K562 (cell line): ENCODE measurements around the gene ADGRB3. TPM values are rescaled to one million over a fixed set of nuclear protein-coding genes. Genes with fewer than 3 reads are reported as not detected.
A peak's percentile ranks its signal among the peaks of the same experiment; 100 is the strongest.

ENCODE experiments used
- ATAC-seq: fragments of 200-7000 bp; cut with Tn5 transposase; 3 replicates; pipeline ENCODE4 v1.9.1; 2020; ENCODE audit warnings: moderate library complexity
- BruUV-seq: library from RNA; stranded (reverse); fragments of 400-500 nt; replicated peaks from 2 replicates; lab custom pipeline; 2021; lab: Mats Ljungman, UMichigan
- CTCF ChIA-PET: fragments of 300-600 bp; formaldehyde crosslinking; extraction: SDS; loops from one replicate; lab custom pipeline; 2021; ENCODE audit warnings: low intra/inter-chr PET ratio; lab: Yijun Ruan, JAX
- POLR2A ChIA-PET: fragments of 300-600, 350-650 bp; sonication (Branson Sonifier 250); formaldehyde crosslinking; extraction: SDS; loops from one replicate; lab custom pipeline; 2021; ENCODE audit warnings: antibody characterized with exemption, inconsistent platforms; lab: Yijun Ruan, JAX
- DNase-seq, 4 experiments: peaks; one replicate each; pipeline versions ENCODE4 v3.0.0 to v3.0.0-alpha.2; 2011 to 2018; ENCODE audit warnings: low spot score in 3 of 4, mixed read lengths in 3 of 4; ENCODE audit errors: extremely low read depth in 1 of 4
- FAIRE-seq: peaks from 2 replicates; lab custom pipeline; 2011; peaks lifted over from hg19 to GRCh38; lab: Jason Lieb, UNC
- H2AFZ ChIP-seq: 2 replicates; pipeline ENCODE4 v1.6.0; 2011; ENCODE audit warnings: low read depth, low read length, control low read depth, inconsistent platforms
- H3K27ac ChIP-seq: fragments of 200-600 bp; 3 replicates; pipeline ENCODE4 v1.8.0; 2011; ENCODE audit warnings: low read depth, mild to moderate bottlenecking, control low read depth, inconsistent platforms, low read length, moderate library complexity, mixed read lengths; ENCODE audit errors: extremely low read depth
- H3K27me3 ChIP-seq, 2 experiments: fragments of 300-600 bp in 1 of 2; 2 replicates in 1 of 2; 3 replicates in 1 of 2; pipeline versions ENCODE4 v1.6.0 to v1.8.0; 2011; ENCODE audit warnings: inconsistent platforms in 2 of 2, low read length in 2 of 2, mild to moderate bottlenecking in 1 of 2, mixed read lengths in 1 of 2, moderate library complexity in 1 of 2; ENCODE audit not compliant: control insufficient read depth in 2 of 2, insufficient read depth in 2 of 2
- H3K36me3 ChIP-seq: fragments of 300-600 bp; 3 replicates; pipeline ENCODE4 v1.8.0; 2011; ENCODE audit warnings: mild to moderate bottlenecking, low read length, inconsistent platforms; ENCODE audit not compliant: control insufficient read depth, insufficient read depth
- H3K4me1 ChIP-seq, 2 experiments: fragments of 200-600 bp in 1 of 2; replicated peaks in 1 of 2; 2 replicates in 1 of 2; 3 replicates in 1 of 2; pipeline versions ENCODE4 v1.5.1 to v1.8.0; 2011; ENCODE audit warnings: inconsistent platforms in 2 of 2, low read length in 2 of 2, mild to moderate bottlenecking in 1 of 2, mixed read lengths in 1 of 2, moderate library complexity in 1 of 2; ENCODE audit not compliant: control insufficient read depth in 2 of 2, insufficient read depth in 2 of 2
- H3K4me2 ChIP-seq: 2 replicates; pipeline ENCODE4 v1.6.1; 2011; ENCODE audit warnings: low read length, control low read depth, inconsistent platforms, mixed read lengths; ENCODE audit not compliant: insufficient read depth
- H3K4me3 ChIP-seq: fragments of 200-600 bp; sonication (generic), shearing (Covaris generic); 2 replicates; pipeline ENCODE4 v1.5.1; 2016; ENCODE audit warnings: control low read depth, inconsistent platforms
- H3K79me2 ChIP-seq: fragments of 200-600 bp; 3 replicates; pipeline ENCODE4 v1.8.0; 2011; ENCODE audit warnings: low read length, inconsistent platforms; ENCODE audit not compliant: control insufficient read depth, insufficient read depth
- H3K9ac ChIP-seq, 2 experiments: 2 replicates each; pipeline versions ENCODE4 v1.6.0 to v1.6.1; 2011; ENCODE audit warnings: low read depth in 2 of 2, low read length in 2 of 2, control low read depth in 1 of 2, inconsistent platforms in 1 of 2, mild to moderate bottlenecking in 1 of 2, mixed read lengths in 1 of 2; ENCODE audit not compliant: insufficient read depth in 1 of 2
- H3K9me1 ChIP-seq: one replicate; pipeline ENCODE4 v1.6.0; 2011; ENCODE audit warnings: inconsistent platforms, mild to moderate bottlenecking, low read length, moderate library complexity; ENCODE audit not compliant: control insufficient read depth, insufficient read depth
- H3K9me3 ChIP-seq: replicated peaks from 2 replicates; pipeline ENCODE4 v1.5.1; 2011; ENCODE audit warnings: low read depth, low read length, inconsistent platforms; ENCODE audit not compliant: control insufficient read depth, insufficient read depth
- H4K20me1 ChIP-seq: replicated peaks from 2 replicates; pipeline ENCODE4 v1.6.1; 2011; ENCODE audit warnings: low read length, inconsistent platforms, mixed read lengths; ENCODE audit not compliant: control insufficient read depth, insufficient read depth
- ARID1B ChIP-seq: fragments of 450-650 bp; IDR thresholded peaks from 2 replicates; pipeline ENCODE4 v1.6.1; 2016; ENCODE audit warnings: antibody characterized with exemption, mild to moderate bottlenecking, inconsistent platforms
- CEBPB ChIP-seq: fragments of 450-650 bp; IDR thresholded peaks from 2 replicates; pipeline ENCODE4 v1.6.1; 2016; ENCODE audit warnings: missing genetic modification characterization, missing compliant biosample characterization
- HMBOX1 ChIP-seq: sonication (generic); IDR thresholded peaks from 2 replicates; pipeline ENCODE4 v1.6.1; 2016
- HSF4 ChIP-seq: fragments of 250-450 bp; sonication (Bioruptor Pico); IDR thresholded peaks from 2 replicates; pipeline ENCODE4 v2.1.2; 2022; ENCODE audit warnings: mild to moderate bottlenecking, moderate library complexity, borderline replicate concordance
- TRIM25 ChIP-seq: fragments of 450-650 bp; IDR thresholded peaks from 2 replicates; pipeline ENCODE4 v1.7.0; 2016; ENCODE audit warnings: borderline replicate concordance
- ZNF143 ChIP-seq: sonication (generic); formaldehyde crosslinking; IDR thresholded peaks from 2 replicates; pipeline ENCODE4 v1.9.0; 2022; ENCODE audit warnings: mild to moderate bottlenecking, missing genetic modification reagents
- ZNF239 ChIP-seq: fragments of 250-450 bp; sonication (Bioruptor Pico); IDR thresholded peaks from 2 replicates; pipeline ENCODE4 v1.4.0; 2020; ENCODE audit warnings: mild to moderate bottlenecking
- WGBS: fragments of 100-300 bp; shearing (Covaris generic); methylation state at CpG from one replicate; pipeline ENCODE4 v1.1.6; 2016; ENCODE audit warnings: low coverage, mixed read lengths; ENCODE audit not compliant: insufficient coverage; ENCODE audit errors: missing lambda C conversion rate; 5-methylcytosine and 5-hydroxymethylcytosine counted together
- in situ Hi-C: fragments of 300-500 bp; cut with MboI; formaldehyde crosslinking; loops from 4 replicates; pipeline ENCODE4 v1.15.0; 2018; ENCODE audit warnings: inconsistent platforms, mixed read lengths
- intact Hi-C: fragments of 100-400 bp; cut with micrococcal nuclease; formaldehyde crosslinking; loops from 2 replicates; pipeline ENCODE4 v1.14.2; 2022
- polyA plus RNA-seq, 8 experiments: library from polyadenylated mRNA; depleted of rRNA in 4 of 8; stranded (reverse) in 5 of 8; unstranded in 3 of 8; fragments of >200 nt; fragmentation: Nextera tagmentation in 2 of 8; fragmentation: Illumina TruSeq in 1 of 8; extraction: Ambion mirVana in 2 of 8; extraction: Trizol in 1 of 8; gene quantifications; 2 replicates each; pipeline versions ENCODE4 v1.2.1 to v1.2.3, GENCODE V29; 2011 to 2014; ENCODE audit warnings: inconsistent platforms in 1 of 8, missing spikeins in 1 of 8
- total RNA-seq, 7 experiments: library from RNA; depleted of rRNA in 6 of 7; stranded (reverse); fragments of >200 nt in 6 of 7; fragmentation: Illumina TruSeq in 2 of 7; extraction: Trizol in 2 of 7; gene quantifications; 2 replicates each; pipeline versions ENCODE4 v1.2.1 to v1.2.3, GENCODE V29; 2011 to 2021; ENCODE audit warnings: low replicate concordance in 1 of 7

The ADGRB3 gene
- total and polyA plus RNA-seq, 9 of the 15 experiments (the other 6 are each of a cell fraction or from before 2014, with no cell fraction given): 0.90 to 7.8 (median 2.4) TPM

- TF ChIP-seq ZNF239 (CRISPR knock-in tag) (no peak), HMBOX1 (no peak), ARID1B (peak; percentile 69), HSF4 (no peak), ZNF143 (CRISPR knock-in tag) (no peak)
Observed at GRCh38 chr6:69072796-69073195, 437.7 kb downstream of the ADGRB3 start (continued).

- FAIRE-seq: no peak
- Histone ChIP-seq H3K4me1 (no peaks in the 10 kb centered on the region), H4K20me1 (no peaks in the 10 kb centered on the region), H3K4me3 (no peak overlapping the region), H3K27me3 (no peaks in the 10 kb centered on the region), H2AFZ (no peak overlapping the region), H3K36me3 (no peaks in the 10 kb centered on the region), H3K79me2 (no peaks in the 10 kb centered on the region), H3K9me3 (no peaks in the 10 kb centered on the region), H3K9ac (no peak overlapping the region), H3K9me1 (no peaks in the 10 kb centered on the region), H3K4me2 (no peak overlapping the region), H3K27ac (no peak overlapping the region)
- 28% methylated on average over 4 of the region's 4 CpGs for WGBS
- TF ChIP-seq TRIM25 (no peak), CEBPB (peak; percentile 28; the same call in 1 of the 2 replicates)
- BruUV-seq: no TSS peak
- intact Hi-C loops: no loop called here
- POLR2A ChIA-PET: no interaction called here
- CTCF ChIA-PET: no interaction called here
- in situ Hi-C loops: no loop called here
- no peak for DNase-seq
- no peak for ATAC-seq
Observed at GRCh38 chr6:69084746-69085335, 449.8 kb downstream of the ADGRB3 start.
